Fibroblast of skin of right biceps (primary cell): ENCODE measurements around the gene ATP5IF1.

Source experiments
- DNase-seq: peaks from one replicate; pipeline ENCODE4 v3.0.0-alpha.2; 2013

Gene ATP5IF1

DNA sequence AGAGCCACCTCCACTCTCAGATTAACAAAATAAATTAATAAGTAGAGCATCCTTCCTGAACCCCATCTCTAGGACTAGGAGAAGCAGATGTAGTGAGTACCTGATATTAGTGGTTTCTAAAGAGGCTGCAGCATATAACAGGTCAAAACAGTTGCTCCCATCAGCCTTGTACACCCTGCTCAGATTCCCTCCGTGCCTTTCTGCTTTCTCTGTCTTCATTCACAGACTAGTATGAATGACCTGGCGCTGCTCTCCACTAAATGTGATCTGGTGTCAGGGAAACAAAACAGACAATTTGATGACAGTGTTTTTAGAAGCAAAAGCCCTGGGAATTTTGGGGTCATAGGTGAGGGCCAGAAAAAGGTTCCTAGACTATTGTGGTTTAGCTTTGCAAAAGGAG, 31.7 kb downstream of the ATP5IF1 start:
- DNase-seq: no peak

DNA sequence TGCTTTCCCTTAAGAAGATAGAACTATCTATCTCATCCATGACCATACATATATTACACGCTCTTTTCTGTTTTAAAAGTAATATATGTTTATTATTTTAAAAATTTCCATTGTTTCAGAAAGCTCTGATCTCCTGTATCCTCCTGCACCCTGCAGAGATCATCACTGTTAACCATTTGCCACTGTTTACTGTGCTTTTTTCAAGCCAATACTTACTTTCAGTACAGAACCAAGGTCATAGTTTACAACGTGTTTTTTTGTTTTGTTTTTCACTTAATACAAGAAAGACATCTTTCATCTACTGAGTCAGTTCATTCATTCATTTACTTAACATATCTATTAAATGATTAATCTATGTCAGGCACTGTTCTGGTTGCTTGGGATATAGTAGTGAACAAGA, 33.6 kb downstream of the ATP5IF1 start:
- DNase-seq: no peak

DNA sequence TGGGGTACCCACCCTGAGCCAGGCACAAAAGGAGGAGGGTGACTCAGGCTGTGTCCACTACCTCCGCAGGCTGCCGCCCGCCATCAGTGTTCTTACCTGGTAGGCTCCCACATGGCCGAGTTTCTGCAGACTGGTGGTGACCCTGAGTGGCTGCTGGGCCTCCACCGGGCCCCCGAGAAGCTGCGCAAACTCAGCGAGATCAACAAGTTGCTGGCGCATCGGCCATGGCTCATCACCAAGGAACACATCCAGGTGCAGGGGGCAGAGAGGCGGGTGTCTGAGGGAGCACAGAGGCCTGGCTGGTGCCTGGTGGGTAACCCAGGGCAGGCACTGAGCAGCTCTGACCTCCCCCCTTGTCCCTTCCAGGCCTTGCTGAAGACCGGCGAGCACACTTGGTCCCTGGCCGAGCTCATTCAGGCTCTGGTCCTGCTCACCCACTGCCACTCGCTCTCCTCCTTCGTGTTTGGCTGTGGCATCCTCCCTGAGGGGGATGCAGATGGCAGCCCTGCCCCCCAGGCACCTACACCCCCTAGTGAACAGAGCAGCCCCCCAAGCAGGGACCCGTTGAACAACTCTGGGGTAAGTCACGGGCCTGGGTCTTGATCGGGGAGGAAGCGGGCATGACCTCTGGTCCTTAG, 36.4 kb downstream of the ATP5IF1 start:
- no peak for DNase-seq

DNA sequence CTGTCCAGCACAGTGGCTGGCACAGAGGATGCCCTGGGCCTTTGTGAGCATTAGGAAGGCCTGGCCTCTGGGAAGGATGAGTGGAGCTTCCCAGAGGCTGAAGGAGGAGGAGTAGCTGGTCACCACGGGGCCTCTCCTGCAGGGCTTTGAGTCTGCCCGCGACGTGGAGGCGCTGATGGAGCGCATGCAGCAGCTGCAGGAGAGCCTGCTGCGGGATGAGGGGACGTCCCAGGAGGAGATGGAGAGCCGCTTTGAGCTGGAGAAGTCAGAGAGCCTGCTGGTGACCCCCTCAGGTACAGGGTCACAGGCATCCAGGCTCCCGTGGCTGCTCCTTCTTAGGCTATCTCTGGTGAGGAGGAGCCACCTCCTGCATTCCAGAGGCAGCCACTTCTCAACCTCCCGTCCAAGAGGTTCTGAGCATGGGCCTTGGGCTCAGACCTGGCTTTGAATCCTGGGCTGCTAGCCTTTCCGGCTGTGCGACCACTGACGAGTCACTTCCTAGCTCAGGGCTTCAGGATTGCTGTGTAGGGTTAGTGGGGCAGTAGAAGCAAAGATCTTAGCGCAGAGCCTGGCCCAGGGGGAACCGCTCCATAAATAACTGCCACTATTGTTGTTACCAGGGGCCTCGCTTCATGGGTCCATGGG, 37.4 kb downstream of the ATP5IF1 start:
- no peak for DNase-seq

DNA sequence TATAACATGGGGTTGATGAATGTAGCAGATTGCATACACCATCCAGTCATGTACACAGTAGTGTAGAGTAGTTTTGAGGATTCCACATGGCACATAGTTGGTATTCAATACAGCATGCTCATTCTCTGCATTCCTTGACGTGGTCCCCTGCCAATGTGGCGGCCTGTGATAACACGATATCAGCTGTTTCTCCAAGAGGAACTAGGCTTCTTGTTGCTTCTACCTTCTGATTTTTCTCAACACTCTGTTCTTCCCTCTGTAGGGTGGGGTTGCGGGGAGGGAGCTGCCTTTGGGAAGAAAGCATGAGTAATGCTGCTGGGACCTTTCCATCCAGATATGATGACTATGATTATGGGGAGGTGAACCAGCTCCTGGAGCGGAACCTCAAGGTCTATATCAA, 42.8 kb downstream of the ATP5IF1 start:
- no peak for DNase-seq

DNA sequence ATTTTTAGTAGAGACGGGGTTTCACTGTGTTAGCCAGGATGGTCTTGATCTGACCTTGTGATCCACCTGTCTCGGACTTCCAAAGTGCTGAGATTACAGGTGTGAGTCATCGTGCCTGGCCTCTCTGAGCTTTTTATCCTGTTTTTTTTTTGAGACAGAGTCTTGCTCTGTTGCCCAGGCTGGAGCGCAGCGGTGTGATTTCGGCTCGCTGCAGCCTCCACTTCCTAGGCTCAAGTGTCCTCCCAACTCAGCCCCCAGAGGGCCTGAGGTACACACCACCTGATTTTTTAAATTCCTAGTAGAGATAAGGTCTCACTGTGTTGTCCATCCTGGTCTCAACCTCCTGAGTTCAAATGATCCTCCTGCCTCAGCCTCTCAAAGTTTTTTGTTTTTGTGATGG, 43.8 kb downstream of the ATP5IF1 start:
- DNase-seq: no peak

DNA sequence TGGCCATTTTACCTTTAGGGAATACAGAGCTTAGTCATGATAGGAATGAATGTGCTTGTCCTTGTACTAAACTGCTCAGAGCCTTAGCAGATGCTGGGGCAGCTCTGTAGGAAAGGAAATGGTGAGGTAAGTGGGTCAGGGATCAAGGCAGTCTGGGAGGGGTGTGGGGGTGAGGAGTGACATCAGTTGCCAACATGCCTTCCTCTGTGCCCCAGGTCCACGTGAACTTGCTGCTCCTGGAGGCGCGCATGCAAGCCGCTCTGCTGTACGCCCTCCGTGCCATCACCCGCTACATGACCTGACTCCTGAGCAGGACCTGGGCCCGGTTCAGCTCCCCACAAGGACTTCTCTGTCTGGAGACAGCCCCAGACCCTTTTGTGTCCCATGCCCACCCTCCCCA, 44.6 kb downstream of the ATP5IF1 start:
- no peak for DNase-seq

DNA sequence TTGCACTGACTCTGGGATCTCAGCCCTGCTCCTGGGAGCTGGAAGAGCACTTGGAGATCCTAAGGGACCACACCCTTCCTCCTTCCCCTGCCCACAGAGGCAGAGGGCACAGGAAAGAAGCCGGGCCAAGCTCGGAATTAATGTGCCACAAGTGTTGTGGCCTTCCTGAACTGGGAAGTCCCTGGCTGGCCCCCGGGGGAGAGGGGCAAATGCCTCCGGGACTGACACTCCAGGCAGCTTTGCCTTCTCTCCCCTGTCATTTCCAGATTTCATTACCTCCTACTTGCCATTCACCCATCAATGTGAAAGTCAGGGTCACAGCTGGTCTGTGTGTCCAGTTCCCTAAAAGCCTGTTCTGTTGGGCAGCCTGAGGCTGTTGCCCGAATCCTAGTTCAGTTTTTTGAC, 45.1 kb downstream of the ATP5IF1 start:
- no peak for DNase-seq

DNA sequence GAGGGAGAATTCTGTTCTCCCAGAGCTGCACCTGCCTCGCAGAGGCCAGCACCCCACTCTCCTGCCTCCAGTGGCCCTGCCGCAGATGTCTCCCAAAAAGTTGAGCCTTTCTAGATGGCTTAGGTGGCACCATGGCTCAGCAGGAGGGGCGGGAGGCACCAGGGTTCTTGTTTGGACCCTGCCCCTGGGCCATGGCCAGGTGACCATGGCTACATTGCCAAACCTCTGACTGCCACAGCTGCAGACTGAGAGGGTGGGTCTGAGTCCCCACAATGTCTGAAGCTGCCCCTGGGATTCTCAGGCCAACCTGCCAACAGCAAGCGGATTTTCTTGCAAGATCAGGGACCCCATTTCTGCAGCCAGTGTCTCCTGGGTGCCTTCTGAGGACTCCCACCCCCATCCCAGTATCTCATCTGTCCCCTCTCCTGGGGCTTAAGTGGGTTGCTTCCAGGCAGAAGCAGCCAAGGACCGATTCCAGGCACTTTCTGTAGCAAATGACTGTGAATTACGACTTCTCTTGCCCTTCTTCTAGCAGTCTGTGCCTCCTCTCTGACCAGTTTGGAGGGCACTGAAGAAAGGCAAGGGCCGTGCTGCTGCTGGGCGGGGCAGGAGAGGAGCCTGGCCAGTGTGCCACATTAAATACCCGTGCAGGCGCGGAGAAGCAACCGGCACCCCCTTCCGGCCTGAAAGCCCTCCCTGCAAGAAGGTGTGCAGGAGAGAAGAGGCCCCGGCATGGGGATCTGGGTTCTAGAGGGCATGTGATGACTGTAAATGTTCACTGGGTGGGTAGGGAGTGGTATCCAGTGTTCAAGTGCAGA, 45.9 kb downstream of the ATP5IF1 start:
- DNase-seq: no peak

DNA sequence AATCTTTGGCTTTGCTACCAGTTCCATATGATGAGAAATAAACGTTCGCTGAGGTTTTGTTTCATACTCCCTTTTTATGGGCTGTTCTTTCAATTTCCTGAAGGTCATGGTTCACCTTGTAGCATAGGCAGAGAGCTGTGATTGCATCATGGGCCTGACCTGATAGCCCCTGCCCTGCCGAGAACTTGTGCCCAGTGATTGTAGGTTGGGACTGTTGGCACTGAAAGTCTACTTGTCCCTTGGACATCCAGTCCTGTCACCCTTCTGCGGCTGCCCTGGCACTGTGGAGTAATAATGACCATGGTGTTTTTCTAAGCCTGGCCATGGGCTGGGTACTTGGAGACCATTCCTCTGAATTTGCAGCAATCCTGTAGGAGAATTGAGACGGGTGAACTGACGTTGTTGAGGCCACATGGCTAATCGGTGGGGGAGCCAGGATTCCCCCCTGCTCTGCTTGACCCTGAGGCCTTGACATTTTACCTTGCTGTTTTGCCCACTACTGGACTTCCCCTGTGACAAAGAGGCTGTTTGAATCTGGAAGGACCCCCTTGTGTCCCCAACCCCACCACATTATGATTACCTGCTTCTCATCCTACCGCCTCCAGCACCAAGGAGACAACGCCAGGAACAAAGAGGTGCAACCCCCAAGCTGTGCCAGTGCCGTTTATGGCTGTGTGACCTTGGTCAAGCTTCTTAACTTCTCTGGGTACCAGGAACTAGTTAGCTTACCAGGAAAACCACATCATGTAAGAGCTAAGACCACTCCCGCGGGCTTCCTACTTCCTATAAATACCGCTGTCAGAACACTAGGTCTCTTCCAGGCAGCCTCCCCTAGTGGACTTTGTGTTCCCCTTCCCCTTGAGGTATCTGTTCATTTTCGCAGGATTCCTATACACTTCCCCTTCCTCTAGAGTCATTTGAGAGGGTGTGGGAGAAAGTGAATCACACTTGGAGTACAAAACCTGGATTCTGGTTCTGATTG, 46.8 kb downstream of the ATP5IF1 start:
- DNase-seq: no peak

DNA sequence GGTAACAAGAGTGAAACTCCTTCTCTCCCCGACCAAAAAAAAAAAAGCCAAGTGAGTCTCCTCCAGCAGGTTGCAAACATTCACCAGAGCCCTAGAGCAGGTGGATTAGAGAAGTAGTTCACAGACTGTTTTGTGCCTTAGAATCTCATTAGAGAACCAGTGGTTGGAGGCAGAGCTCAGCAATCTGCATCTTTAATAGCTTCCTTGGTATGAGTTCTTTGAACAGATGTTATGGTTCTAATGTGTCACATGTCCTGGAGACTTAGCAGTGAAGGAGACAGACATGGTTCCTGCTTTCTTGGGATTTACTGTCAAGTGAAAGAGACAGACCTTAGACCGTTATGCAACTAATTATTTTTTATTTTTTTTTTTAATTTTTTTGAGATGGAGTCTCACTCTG, 50.2 kb downstream of the ATP5IF1 start:
- no peak for DNase-seq
